GM12878 (cell line): ENCODE results near the gene MTIF3.

ENCODE experiments used
- ASH2L ChIP-seq: fragments of 300-600, 200-600 bp; sonication (generic); IDR thresholded peaks from 2 replicates; pipeline ENCODE4 v1.6.1; 2017; ENCODE audit warnings: low read depth, mild to moderate bottlenecking, borderline replicate concordance
- KLF5 ChIP-seq: fragments of 450-650 bp; IDR thresholded peaks from 2 replicates; pipeline ENCODE4 v1.6.1; 2014; ENCODE audit warnings: mild to moderate bottlenecking; ENCODE audit not compliant: partially characterized antibody
- TF ChIP-seq, protein P1 (sequence below), 3 experiments: IDR thresholded peaks in 2 of 3; conservative IDR thresholded peaks in 1 of 3; 2 replicates each; pipeline ENCODE4 v1.5.1; 2011; ENCODE audit warnings: low read depth in 3 of 3, low read length in 3 of 3, mild to moderate bottlenecking in 3 of 3, control low read depth in 2 of 3, moderate library complexity in 2 of 3, inconsistent platforms in 1 of 3, mixed read lengths in 1 of 3; ENCODE audit not compliant: control insufficient read depth in 2 of 3, insufficient read depth in 1 of 3; ENCODE audit errors: extremely low read depth in 1 of 3

DNA sequence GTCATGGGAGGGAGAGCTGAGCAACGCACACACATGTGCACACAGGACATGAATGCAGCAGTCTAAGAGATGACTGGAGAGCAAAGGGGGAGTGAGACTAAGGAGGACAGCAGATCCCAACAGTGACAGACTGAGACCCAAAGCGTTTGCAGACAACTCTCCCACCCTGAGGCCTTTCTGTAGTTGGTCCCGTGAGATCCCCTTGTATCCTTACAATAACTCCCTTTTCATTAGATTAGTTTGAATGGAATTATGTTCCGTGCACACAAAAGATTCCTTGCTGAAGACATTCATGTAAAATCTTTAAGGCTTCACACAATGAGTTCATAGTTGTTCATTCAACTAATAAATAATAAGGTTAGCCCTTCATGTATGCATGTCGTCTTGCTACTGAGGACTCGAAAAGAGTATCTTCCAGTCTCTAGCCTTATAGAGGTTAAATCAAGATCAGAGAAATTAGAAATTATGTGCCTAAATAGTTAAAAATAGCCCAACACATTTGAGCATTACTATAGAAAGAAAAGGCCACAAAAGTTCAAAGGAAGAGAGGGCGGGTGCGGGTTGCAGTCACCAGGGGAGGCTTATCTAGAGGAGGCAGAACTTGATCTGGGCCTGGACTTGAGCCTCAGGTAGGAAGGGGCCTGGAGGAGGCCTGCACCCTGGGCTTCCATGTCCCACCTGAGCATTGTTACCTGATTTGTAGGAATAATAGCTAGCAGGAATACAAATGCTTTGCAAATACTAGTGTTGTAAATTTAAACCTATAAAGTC is 29.1 kb downstream of the MTIF3 start:
- TF ChIP-seq ASH2L, result no peak
- TF ChIP-seq, protein P1, sequence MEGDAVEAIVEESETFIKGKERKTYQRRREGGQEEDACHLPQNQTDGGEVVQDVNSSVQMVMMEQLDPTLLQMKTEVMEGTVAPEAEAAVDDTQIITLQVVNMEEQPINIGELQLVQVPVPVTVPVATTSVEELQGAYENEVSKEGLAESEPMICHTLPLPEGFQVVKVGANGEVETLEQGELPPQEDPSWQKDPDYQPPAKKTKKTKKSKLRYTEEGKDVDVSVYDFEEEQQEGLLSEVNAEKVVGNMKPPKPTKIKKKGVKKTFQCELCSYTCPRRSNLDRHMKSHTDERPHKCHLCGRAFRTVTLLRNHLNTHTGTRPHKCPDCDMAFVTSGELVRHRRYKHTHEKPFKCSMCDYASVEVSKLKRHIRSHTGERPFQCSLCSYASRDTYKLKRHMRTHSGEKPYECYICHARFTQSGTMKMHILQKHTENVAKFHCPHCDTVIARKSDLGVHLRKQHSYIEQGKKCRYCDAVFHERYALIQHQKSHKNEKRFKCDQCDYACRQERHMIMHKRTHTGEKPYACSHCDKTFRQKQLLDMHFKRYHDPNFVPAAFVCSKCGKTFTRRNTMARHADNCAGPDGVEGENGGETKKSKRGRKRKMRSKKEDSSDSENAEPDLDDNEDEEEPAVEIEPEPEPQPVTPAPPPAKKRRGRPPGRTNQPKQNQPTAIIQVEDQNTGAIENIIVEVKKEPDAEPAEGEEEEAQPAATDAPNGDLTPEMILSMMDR (IDR thresholded peaks at IDR 0.05 in 2 of 3, conservative IDR thresholded peaks at IDR 0.05 in 1 of 3; ENCODE audit: control insufficient read depth in 2 of 3, extremely low read depth in 1 of 3, insufficient read depth in 1 of 3, low read depth in 3 of 3, low read length in 3 of 3), result no peak
- TF ChIP-seq KLF5, result no peak
